ENCODE measurements around the gene DHCR7. TPM values are rescaled to one million over a fixed set of nuclear protein-coding genes. Genes with fewer than 3 reads are reported as not detected.

DHCR7 gene
- total RNA-seq, 4 donors from 2014 or later, result 2.5 to 7.3 (median 5.9) TPM

GRCh38 chr11:71433648-71434450 is 14.3 kb downstream of the DHCR7 start:
- Histone ChIP-seq H3K4me1 (no peaks in the 10 kb centered on the region), H3K4me3 (no peak overlapping the region), H3K9me3 (no peaks in the 10 kb centered on the region), H3K27ac (no peak overlapping the region), H3K36me3 (peaks cover 0 to 6% of the 10 kb centered on the region in 2 donors), H3K27me3 (no peaks in the 10 kb centered on the region)
- intact Hi-C loops (cut with DNase I; ENCODE audit: low total_unique reads), result no loop called here
- TF ChIP-seq CTCF (IDR thresholded peaks at IDR 0.05 in 4 of 5, conservative IDR thresholded peaks at IDR 0.05 in 1 of 5) (no peak), POLR2A (IDR thresholded peaks at IDR 0.05) (no peak)
- DNase-seq (no peak), ATAC-seq (no peak)
- in situ Hi-C loops (cut with MboI; ENCODE audit: low sequenced_read_pairs in 4 of 4), result no loop called here

GRCh38 chr11:71432761-71433647 is 15.2 kb downstream of the DHCR7 start:
- Histone ChIP-seq H3K36me3 (no peaks in the 10 kb centered on the region), H3K27ac (no peak overlapping the region), H3K4me3 (no peak overlapping the region), H3K27me3 (no peaks in the 10 kb centered on the region), H3K4me1 (no peaks in the 10 kb centered on the region), H3K9me3 (no peaks in the 10 kb centered on the region)
- intact Hi-C loops (cut with DNase I; ENCODE audit: low total_unique reads) (no loop called here), in situ Hi-C loops (cut with MboI; ENCODE audit: low sequenced_read_pairs in 4 of 4) (no loop called here)
- no peak for DNase-seq
- no peak for ATAC-seq
- TF ChIP-seq POLR2A (IDR thresholded peaks at IDR 0.05), result no peak
- no peak for TF ChIP-seq CTCF (IDR thresholded peaks at IDR 0.05 in 4 of 5, conservative IDR thresholded peaks at IDR 0.05 in 1 of 5)

GRCh38 chr11:71431271-71431670 is 16.9 kb downstream of the DHCR7 start:
- intact Hi-C loops (cut with DNase I; ENCODE audit: low total_unique reads) (no loop called here), in situ Hi-C loops (cut with MboI; ENCODE audit: low sequenced_read_pairs in 4 of 4) (no loop called here)
- DNase-seq, result no peak
- TF ChIP-seq POLR2A (IDR thresholded peaks at IDR 0.05), result no peak
- Histone ChIP-seq H3K36me3 (no peaks in the 10 kb centered on the region), H3K27me3 (no peaks in the 10 kb centered on the region), H3K4me1 (no peaks in the 10 kb centered on the region), H3K4me3 (no peak overlapping the region), H3K27ac (no peak overlapping the region), H3K9me3 (no peaks in the 10 kb centered on the region)
- no peak for ATAC-seq

GRCh38 chr11:71430166-71430565 is 18.0 kb downstream of the DHCR7 start:
- DNase-seq, result no peak
- no peak for ATAC-seq
- Histone ChIP-seq H3K36me3 (no peaks in the 10 kb centered on the region), H3K4me1 (no peaks in the 10 kb centered on the region), H3K27me3 (no peaks in the 10 kb centered on the region), H3K9me3 (no peaks in the 10 kb centered on the region), H3K27ac (no peak overlapping the region), H3K4me3 (no peak overlapping the region)
- in situ Hi-C loops (cut with MboI; ENCODE audit: low sequenced_read_pairs in 4 of 4) (no loop called here), intact Hi-C loops (cut with DNase I; ENCODE audit: low total_unique reads) (no loop called here)
- TF ChIP-seq CTCF (IDR thresholded peaks at IDR 0.05 in 4 of 5, conservative IDR thresholded peaks at IDR 0.05 in 1 of 5) (no peak), POLR2A (IDR thresholded peaks at IDR 0.05) (no peak)

- no peaks in the 10 kb centered on the region for H3K9me3 ChIP-seq
- in situ Hi-C loops (cut with MboI; ENCODE audit: low sequenced_read_pairs in 4 of 4) (no loop called here), intact Hi-C loops (cut with DNase I; ENCODE audit: low total_unique reads) (loop anchor here (10.0 kb wide), 1 partner anchor 65 kb away; no protein-coding TSS in a partner anchor)
- no peak overlapping the region for H3K27ac ChIP-seq
- H3K4me1 ChIP-seq, result no peaks in the 10 kb centered on the region
- no peak for ATAC-seq
- no peak overlapping the region for H3K4me3 ChIP-seq
- H3K27me3 ChIP-seq, result no peaks in the 10 kb centered on the region
- no peak for TF ChIP-seq CTCF (IDR thresholded peaks at IDR 0.05 in 4 of 5, conservative IDR thresholded peaks at IDR 0.05 in 1 of 5)
- TF ChIP-seq POLR2A (IDR thresholded peaks at IDR 0.05), result no peak
- no peaks in the 10 kb centered on the region for H3K36me3 ChIP-seq
- no peak for DNase-seq
These were observed 18.5 kb downstream of the DHCR7 start for GRCh38 chr11:71429701-71430100.
